Loucy (cell line): ENCODE measurements around the gene NEUROD2.

Source experiments
- EZH2phosphoT487 ChIP-seq: fragments of 200-600 bp; IDR thresholded peaks from 2 replicates; pipeline ENCODE4 v1.6.1; 2018; ENCODE audit warnings: antibody characterized with exemption, mild to moderate bottlenecking, moderate library complexity, borderline replicate concordance
- TF ChIP-seq, protein P1 (sequence below): fragments of 200-600 bp; sonication (generic); conservative IDR thresholded peaks from 2 replicates; pipeline ENCODE4 v1.5.1; 2014; ENCODE audit warnings: mild to moderate bottlenecking, antibody characterized with exemption, low read length

DNA sequence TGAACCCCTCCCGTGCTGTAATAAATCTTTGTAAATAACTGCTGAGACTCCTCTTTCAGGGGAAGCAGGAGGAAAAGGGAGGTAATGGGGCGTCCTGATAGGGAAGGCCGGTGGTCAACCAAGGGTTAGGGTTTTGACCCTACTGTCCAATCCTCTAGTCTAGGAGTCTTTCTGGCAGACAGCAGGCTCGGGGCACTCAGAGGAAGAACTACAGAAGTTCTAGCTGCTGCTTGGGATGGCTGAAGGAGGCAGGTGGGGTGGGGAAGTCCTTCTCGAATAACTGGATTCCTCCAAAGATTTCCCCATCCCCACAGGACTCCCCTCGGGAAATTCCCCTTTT, 28.8 kb upstream of the NEUROD2 start:
- TF ChIP-seq, protein P1, sequence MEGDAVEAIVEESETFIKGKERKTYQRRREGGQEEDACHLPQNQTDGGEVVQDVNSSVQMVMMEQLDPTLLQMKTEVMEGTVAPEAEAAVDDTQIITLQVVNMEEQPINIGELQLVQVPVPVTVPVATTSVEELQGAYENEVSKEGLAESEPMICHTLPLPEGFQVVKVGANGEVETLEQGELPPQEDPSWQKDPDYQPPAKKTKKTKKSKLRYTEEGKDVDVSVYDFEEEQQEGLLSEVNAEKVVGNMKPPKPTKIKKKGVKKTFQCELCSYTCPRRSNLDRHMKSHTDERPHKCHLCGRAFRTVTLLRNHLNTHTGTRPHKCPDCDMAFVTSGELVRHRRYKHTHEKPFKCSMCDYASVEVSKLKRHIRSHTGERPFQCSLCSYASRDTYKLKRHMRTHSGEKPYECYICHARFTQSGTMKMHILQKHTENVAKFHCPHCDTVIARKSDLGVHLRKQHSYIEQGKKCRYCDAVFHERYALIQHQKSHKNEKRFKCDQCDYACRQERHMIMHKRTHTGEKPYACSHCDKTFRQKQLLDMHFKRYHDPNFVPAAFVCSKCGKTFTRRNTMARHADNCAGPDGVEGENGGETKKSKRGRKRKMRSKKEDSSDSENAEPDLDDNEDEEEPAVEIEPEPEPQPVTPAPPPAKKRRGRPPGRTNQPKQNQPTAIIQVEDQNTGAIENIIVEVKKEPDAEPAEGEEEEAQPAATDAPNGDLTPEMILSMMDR = no peak
- TF ChIP-seq EZH2phosphoT487 = no peak
